Lower leg skin (tissue), 3 donors: ENCODE data around the gene NUDT9.

Experiments used
- CTCF ChIP-seq, 3 donors: fragments of 450-650 bp; IDR thresholded peaks; one replicate each; pipeline ENCODE4 v1.5.1; 2016; ENCODE audit warnings: antibody characterized with exemption in 3 of 3, mild to moderate bottlenecking in 3 of 3, moderate library complexity in 2 of 3
- POLR2A ChIP-seq, 2 donors: fragments of 450-650 bp; IDR thresholded peaks; one replicate each; pipeline ENCODE4 v1.6.1; 2016 to 2017; ENCODE audit warnings: antibody characterized with exemption in 2 of 2, mild to moderate bottlenecking in 1 of 2, moderate library complexity in 1 of 2

GRCh38 chr4:87425711-87426110 lies 3.3 kb downstream of the NUDT9 start:
- TF ChIP-seq POLR2A (IDR thresholded peaks at IDR 0.05) (no peak), CTCF (IDR thresholded peaks at IDR 0.05) (no peak)
